GM12865 (cell line): ENCODE measurements around the gene RBMS3.

Experiments used
- DNase-seq: peaks from one replicate; pipeline ENCODE4 v3.0.0; 2010; ENCODE audit warnings: low read depth
- H3K4me3 ChIP-seq: 2 replicates; pipeline ENCODE4 v1.5.1; 2011; ENCODE audit warnings: mild to moderate bottlenecking, low read depth, low read length, control low read depth
- CTCF ChIP-seq: IDR thresholded peaks from 2 replicates; pipeline ENCODE4 v1.5.1; 2011; ENCODE audit warnings: low read length, control low read depth, low read depth, inconsistent platforms; ENCODE audit not compliant: insufficient read depth; ENCODE audit errors: missing control alignments

The RBMS3 gene

GRCh38 chr3:29611252-29611651, 330.4 kb downstream of the RBMS3 start:
- TF ChIP-seq CTCF: no peak
- H3K4me3 ChIP-seq: no peak overlapping the region
- DNase-seq: no peak

GRCh38 chr3:29612536-29612935, 331.7 kb downstream of the RBMS3 start:
- DNase-seq: no peak
- no peak overlapping the region for H3K4me3 ChIP-seq
- TF ChIP-seq CTCF: no peak

- no peak for TF ChIP-seq CTCF
- H3K4me3 ChIP-seq: no peak overlapping the region
- no peak for DNase-seq
Observed at GRCh38 chr3:29614954-29615353, 334.1 kb downstream of the RBMS3 start.

- no peak for DNase-seq
Observed at GRCh38 chr3:29618395-29619282, 337.8 kb downstream of the RBMS3 start.

GRCh38 chr3:29619676-29620075, 338.8 kb downstream of the RBMS3 start:
- no peak for TF ChIP-seq CTCF
- no peak for DNase-seq
- H3K4me3 ChIP-seq: no peak overlapping the region

More at GRCh38 chr3:29618395-29619282, 337.8 kb downstream of the RBMS3 start:
- H3K4me3 ChIP-seq: no peak overlapping the region
- TF ChIP-seq CTCF: no peak

GRCh38 chr3:29627136-29628117, 346.6 kb downstream of the RBMS3 start:
- TF ChIP-seq CTCF: no peak
- no peak overlapping the region for H3K4me3 ChIP-seq
- no peak for DNase-seq
